ENCODE results near the gene ARID1B.

The ARID1B gene

GRCh38 chr6:157019733-157020132 lies 242.6 kb downstream of the ARID1B start:
- Histone ChIP-seq H3K27me3 (ENCODE audit: insufficient read depth, low read length) (no peaks in the 10 kb centered on the region), H2AFZ (ENCODE audit: low read depth, low read length) (no peak overlapping the region), H3K9me3 (ENCODE audit: low read length) (no peaks in the 10 kb centered on the region), H3K4me3 (ENCODE audit: low read length) (no peak overlapping the region), H3K36me3 (ENCODE audit: insufficient read depth, low read length) (no peaks in the 10 kb centered on the region), H3K4me1 (ENCODE audit: insufficient read depth, low read length) (peaks cover 24% of the 10 kb centered on the region)

GRCh38 chr6:157020398-157020797 lies 243.2 kb downstream of the ARID1B start:
- Histone ChIP-seq H2AFZ (ENCODE audit: low read depth, low read length) (no peak overlapping the region), H3K36me3 (ENCODE audit: insufficient read depth, low read length) (no peaks in the 10 kb centered on the region), H3K27me3 (ENCODE audit: insufficient read depth, low read length) (no peaks in the 10 kb centered on the region), H3K9me3 (ENCODE audit: low read length) (no peaks in the 10 kb centered on the region), H3K4me1 (ENCODE audit: insufficient read depth, low read length) (peaks cover 22% of the 10 kb centered on the region), H3K4me3 (ENCODE audit: low read length) (peak overlapping the region; percentile 87)

GRCh38 chr6:157020881-157021343 lies 243.7 kb downstream of the ARID1B start:
- H3K4me3 ChIP-seq (ENCODE audit: low read length) = peak overlapping the region; percentile 87
- H2AFZ ChIP-seq (ENCODE audit: low read depth, low read length) = peak overlapping the region; percentile 52
- peaks cover 22% of the 10 kb centered on the region for H3K4me1 ChIP-seq (ENCODE audit: insufficient read depth, low read length)
- no peaks in the 10 kb centered on the region for H3K36me3 ChIP-seq (ENCODE audit: insufficient read depth, low read length)
- no peaks in the 10 kb centered on the region for H3K27me3 ChIP-seq (ENCODE audit: insufficient read depth, low read length)
- no peaks in the 10 kb centered on the region for H3K9me3 ChIP-seq (ENCODE audit: low read length)

- H3K4me3 ChIP-seq (ENCODE audit: low read length) = peak overlapping the region; percentile 87
- H2AFZ ChIP-seq (ENCODE audit: low read depth, low read length) = peak overlapping the region; percentile 80
- no peaks in the 10 kb centered on the region for H3K9me3 ChIP-seq (ENCODE audit: low read length)
- H3K4me1 ChIP-seq (ENCODE audit: insufficient read depth, low read length) = peaks cover 22% of the 10 kb centered on the region
- H3K27me3 ChIP-seq (ENCODE audit: insufficient read depth, low read length) = no peaks in the 10 kb centered on the region
- H3K36me3 ChIP-seq (ENCODE audit: insufficient read depth, low read length) = no peaks in the 10 kb centered on the region
Observed at GRCh38 chr6:157021344-157021992, 244.3 kb downstream of the ARID1B start.

GRCh38 chr6:157021993-157022740 lies 245.0 kb downstream of the ARID1B start:
- no peaks in the 10 kb centered on the region for H3K9me3 ChIP-seq (ENCODE audit: low read length)
- H3K27me3 ChIP-seq (ENCODE audit: insufficient read depth, low read length) = no peaks in the 10 kb centered on the region
- peaks cover 22% of the 10 kb centered on the region for H3K4me1 ChIP-seq (ENCODE audit: insufficient read depth, low read length)
- H3K4me3 ChIP-seq (ENCODE audit: low read length) = peak overlapping the region; percentile 87
- H2AFZ ChIP-seq (ENCODE audit: low read depth, low read length) = peak overlapping the region; percentile 80
- no peaks in the 10 kb centered on the region for H3K36me3 ChIP-seq (ENCODE audit: insufficient read depth, low read length)

GRCh38 chr6:157023958-157024357 lies 246.8 kb downstream of the ARID1B start:
- H3K27me3 ChIP-seq (ENCODE audit: insufficient read depth, low read length) = no peaks in the 10 kb centered on the region

GRCh38 chr6:157024745-157025144 lies 247.6 kb downstream of the ARID1B start:
- H3K27me3 ChIP-seq (ENCODE audit: insufficient read depth, low read length) = no peaks in the 10 kb centered on the region
- peaks cover 15% of the 10 kb centered on the region for H3K4me1 ChIP-seq (ENCODE audit: insufficient read depth, low read length)
- no peaks in the 10 kb centered on the region for H3K36me3 ChIP-seq (ENCODE audit: insufficient read depth, low read length)
- peaks cover 2% of the 10 kb centered on the region for H3K9me3 ChIP-seq (ENCODE audit: low read length)
- no peak overlapping the region for H3K4me3 ChIP-seq (ENCODE audit: low read length)
- no peak overlapping the region for H2AFZ ChIP-seq (ENCODE audit: low read depth, low read length)

More at GRCh38 chr6:157023958-157024357, 246.8 kb downstream of the ARID1B start:
- Histone ChIP-seq H3K36me3 (ENCODE audit: insufficient read depth, low read length) (no peaks in the 10 kb centered on the region), H3K4me1 (ENCODE audit: insufficient read depth, low read length) (peaks cover 22% of the 10 kb centered on the region), H2AFZ (ENCODE audit: low read depth, low read length) (no peak overlapping the region), H3K9me3 (ENCODE audit: low read length) (no peaks in the 10 kb centered on the region), H3K4me3 (ENCODE audit: low read length) (no peak overlapping the region)

- Histone ChIP-seq H3K9me3 (ENCODE audit: low read length) (peaks cover 2% of the 10 kb centered on the region), H3K27me3 (ENCODE audit: insufficient read depth, low read length) (no peaks in the 10 kb centered on the region), H2AFZ (ENCODE audit: low read depth, low read length) (no peak overlapping the region), H3K4me1 (ENCODE audit: insufficient read depth, low read length) (peaks cover 10% of the 10 kb centered on the region), H3K36me3 (ENCODE audit: insufficient read depth, low read length) (no peaks in the 10 kb centered on the region), H3K4me3 (ENCODE audit: low read length) (no peak overlapping the region)
Observed at GRCh38 chr6:157025437-157025836, 248.3 kb downstream of the ARID1B start.

- Histone ChIP-seq H2AFZ (ENCODE audit: low read depth, low read length) (no peak overlapping the region), H3K9me3 (ENCODE audit: low read length) (peaks cover 2% of the 10 kb centered on the region), H3K27me3 (ENCODE audit: insufficient read depth, low read length) (no peaks in the 10 kb centered on the region), H3K4me3 (ENCODE audit: low read length) (no peak overlapping the region), H3K36me3 (ENCODE audit: insufficient read depth, low read length) (no peaks in the 10 kb centered on the region), H3K4me1 (ENCODE audit: insufficient read depth, low read length) (peaks cover 5% of the 10 kb centered on the region)
Observed at GRCh38 chr6:157029980-157030690, 253.0 kb downstream of the ARID1B start.

GRCh38 chr6:157030755-157031154 lies 253.6 kb downstream of the ARID1B start:
- Histone ChIP-seq H3K4me3 (ENCODE audit: low read length) (no peak overlapping the region), H2AFZ (ENCODE audit: low read depth, low read length) (no peak overlapping the region), H3K4me1 (ENCODE audit: insufficient read depth, low read length) (peaks cover 8% of the 10 kb centered on the region)

GRCh38 chr6:157032923-157033322 lies 255.7 kb downstream of the ARID1B start:
- Histone ChIP-seq H3K4me3 (ENCODE audit: low read length) (no peak overlapping the region), H3K36me3 (ENCODE audit: insufficient read depth, low read length) (no peaks in the 10 kb centered on the region), H2AFZ (ENCODE audit: low read depth, low read length) (no peak overlapping the region), H3K9me3 (ENCODE audit: low read length) (peaks cover 2% of the 10 kb centered on the region), H3K27me3 (ENCODE audit: insufficient read depth, low read length) (no peaks in the 10 kb centered on the region), H3K4me1 (ENCODE audit: insufficient read depth, low read length) (peaks cover 18% of the 10 kb centered on the region)

More at GRCh38 chr6:157030755-157031154, 253.6 kb downstream of the ARID1B start:
- H3K27me3 ChIP-seq (ENCODE audit: insufficient read depth, low read length) = no peaks in the 10 kb centered on the region
- peaks cover 2% of the 10 kb centered on the region for H3K9me3 ChIP-seq (ENCODE audit: low read length)
- no peaks in the 10 kb centered on the region for H3K36me3 ChIP-seq (ENCODE audit: insufficient read depth, low read length)

GRCh38 chr6:157033428-157034140 lies 256.4 kb downstream of the ARID1B start:
- H3K9me3 ChIP-seq (ENCODE audit: low read length) = peaks cover 2% of the 10 kb centered on the region
- no peaks in the 10 kb centered on the region for H3K36me3 ChIP-seq (ENCODE audit: insufficient read depth, low read length)
- H2AFZ ChIP-seq (ENCODE audit: low read depth, low read length) = no peak overlapping the region
- H3K4me3 ChIP-seq (ENCODE audit: low read length) = no peak overlapping the region
- peaks cover 18% of the 10 kb centered on the region for H3K4me1 ChIP-seq (ENCODE audit: insufficient read depth, low read length)
- H3K27me3 ChIP-seq (ENCODE audit: insufficient read depth, low read length) = no peaks in the 10 kb centered on the region
